ENCODE results near the gene ABCG4.

GRCh38 chr11:119116235-119116594 lies 32.6 kb upstream of the ABCG4 start:
- TF ChIP-seq, protein P1, sequence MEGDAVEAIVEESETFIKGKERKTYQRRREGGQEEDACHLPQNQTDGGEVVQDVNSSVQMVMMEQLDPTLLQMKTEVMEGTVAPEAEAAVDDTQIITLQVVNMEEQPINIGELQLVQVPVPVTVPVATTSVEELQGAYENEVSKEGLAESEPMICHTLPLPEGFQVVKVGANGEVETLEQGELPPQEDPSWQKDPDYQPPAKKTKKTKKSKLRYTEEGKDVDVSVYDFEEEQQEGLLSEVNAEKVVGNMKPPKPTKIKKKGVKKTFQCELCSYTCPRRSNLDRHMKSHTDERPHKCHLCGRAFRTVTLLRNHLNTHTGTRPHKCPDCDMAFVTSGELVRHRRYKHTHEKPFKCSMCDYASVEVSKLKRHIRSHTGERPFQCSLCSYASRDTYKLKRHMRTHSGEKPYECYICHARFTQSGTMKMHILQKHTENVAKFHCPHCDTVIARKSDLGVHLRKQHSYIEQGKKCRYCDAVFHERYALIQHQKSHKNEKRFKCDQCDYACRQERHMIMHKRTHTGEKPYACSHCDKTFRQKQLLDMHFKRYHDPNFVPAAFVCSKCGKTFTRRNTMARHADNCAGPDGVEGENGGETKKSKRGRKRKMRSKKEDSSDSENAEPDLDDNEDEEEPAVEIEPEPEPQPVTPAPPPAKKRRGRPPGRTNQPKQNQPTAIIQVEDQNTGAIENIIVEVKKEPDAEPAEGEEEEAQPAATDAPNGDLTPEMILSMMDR (conservative IDR thresholded peaks at IDR 0.05; ENCODE audit: low read depth in 2 of 2) = no peak
- TF ChIP-seq NANOG (IDR thresholded peaks at IDR 0.05; ENCODE audit: borderline replicate concordance) (no peak), POLR2AphosphoS5 (IDR thresholded peaks at IDR 0.05; ENCODE audit: low read depth) (no peak), EZH2phosphoT487 (IDR thresholded peaks at IDR 0.05; ENCODE audit: unreplicated experiment) (no peak), EZH2 (IDR thresholded peaks at IDR 0.05; ENCODE audit: low read depth, unreplicated experiment) (no peak), STAT1 (IDR thresholded peaks at IDR 0.05; ENCODE audit: unreplicated experiment) (no peak), CREB1 (CRISPR knock-in tag; IDR thresholded peaks at IDR 0.05; ENCODE audit: low read depth) (no peak), ZNF331 (CRISPR knock-in tag; IDR thresholded peaks at IDR 0.05; ENCODE audit: low read depth) (no peak), ETS1 (IDR thresholded peaks at IDR 0.05) (no peak), JUNB (IDR thresholded peaks at IDR 0.05; ENCODE audit: unreplicated experiment) (no peak)
- TF ChIP-seq, protein P2, sequence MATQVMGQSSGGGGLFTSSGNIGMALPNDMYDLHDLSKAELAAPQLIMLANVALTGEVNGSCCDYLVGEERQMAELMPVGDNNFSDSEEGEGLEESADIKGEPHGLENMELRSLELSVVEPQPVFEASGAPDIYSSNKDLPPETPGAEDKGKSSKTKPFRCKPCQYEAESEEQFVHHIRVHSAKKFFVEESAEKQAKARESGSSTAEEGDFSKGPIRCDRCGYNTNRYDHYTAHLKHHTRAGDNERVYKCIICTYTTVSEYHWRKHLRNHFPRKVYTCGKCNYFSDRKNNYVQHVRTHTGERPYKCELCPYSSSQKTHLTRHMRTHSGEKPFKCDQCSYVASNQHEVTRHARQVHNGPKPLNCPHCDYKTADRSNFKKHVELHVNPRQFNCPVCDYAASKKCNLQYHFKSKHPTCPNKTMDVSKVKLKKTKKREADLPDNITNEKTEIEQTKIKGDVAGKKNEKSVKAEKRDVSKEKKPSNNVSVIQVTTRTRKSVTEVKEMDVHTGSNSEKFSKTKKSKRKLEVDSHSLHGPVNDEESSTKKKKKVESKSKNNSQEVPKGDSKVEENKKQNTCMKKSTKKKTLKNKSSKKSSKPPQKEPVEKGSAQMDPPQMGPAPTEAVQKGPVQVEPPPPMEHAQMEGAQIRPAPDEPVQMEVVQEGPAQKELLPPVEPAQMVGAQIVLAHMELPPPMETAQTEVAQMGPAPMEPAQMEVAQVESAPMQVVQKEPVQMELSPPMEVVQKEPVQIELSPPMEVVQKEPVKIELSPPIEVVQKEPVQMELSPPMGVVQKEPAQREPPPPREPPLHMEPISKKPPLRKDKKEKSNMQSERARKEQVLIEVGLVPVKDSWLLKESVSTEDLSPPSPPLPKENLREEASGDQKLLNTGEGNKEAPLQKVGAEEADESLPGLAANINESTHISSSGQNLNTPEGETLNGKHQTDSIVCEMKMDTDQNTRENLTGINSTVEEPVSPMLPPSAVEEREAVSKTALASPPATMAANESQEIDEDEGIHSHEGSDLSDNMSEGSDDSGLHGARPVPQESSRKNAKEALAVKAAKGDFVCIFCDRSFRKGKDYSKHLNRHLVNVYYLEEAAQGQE (IDR thresholded peaks at IDR 0.05; ENCODE audit: unreplicated experiment) = no peak

All from GM23338 (cell line).